ENCODE data around the gene SLC16A5.
"Not testable (repeated sequence)": the region's sequence is repeated elsewhere in the genome, so short reads cannot be mapped to it uniquely, and the experiment has no call there.

Gene SLC16A5

DNA sequence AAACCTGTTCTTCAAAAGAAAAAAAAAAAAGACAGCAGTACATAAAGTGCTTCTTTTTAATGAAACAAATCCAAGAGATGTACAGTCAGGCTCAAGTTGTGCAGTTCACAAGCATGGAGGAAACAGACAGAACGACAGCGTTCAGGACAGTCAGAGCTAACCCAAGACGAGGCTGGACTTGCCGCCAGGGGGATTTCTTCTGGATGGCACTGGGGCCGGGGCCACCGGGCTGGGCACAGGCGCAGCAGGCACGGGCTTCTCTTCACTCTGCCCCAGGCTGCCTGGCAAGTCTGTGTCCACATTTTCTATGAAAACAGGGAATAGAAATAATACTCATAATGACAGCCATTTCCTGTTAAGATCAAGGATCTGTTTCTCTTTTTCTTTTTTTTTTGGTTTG is 48.2 kb downstream of the SLC16A5 start:
- DNase-seq = no peak

DNA sequence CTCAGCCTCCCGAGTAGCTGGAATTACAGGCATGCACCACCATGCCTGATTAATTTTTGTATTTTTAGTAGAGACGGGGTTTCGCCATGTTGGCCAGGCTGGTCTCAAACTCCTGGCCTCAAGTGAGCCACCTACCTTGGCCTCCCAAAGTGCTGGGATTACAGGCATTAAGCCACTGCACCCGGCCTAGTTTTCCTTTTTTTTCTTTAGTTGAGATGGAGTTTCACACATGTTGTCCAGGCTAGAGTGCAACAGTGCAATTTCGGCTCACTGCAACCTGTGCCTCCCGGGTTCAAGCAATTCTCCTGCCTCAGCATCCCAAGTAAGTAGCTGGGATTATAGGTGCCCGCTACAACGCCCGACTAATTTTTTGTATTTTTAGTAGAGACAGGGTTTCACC is 50.0 kb downstream of the SLC16A5 start:
- not testable (repeated sequence) for DNase-seq

DNA sequence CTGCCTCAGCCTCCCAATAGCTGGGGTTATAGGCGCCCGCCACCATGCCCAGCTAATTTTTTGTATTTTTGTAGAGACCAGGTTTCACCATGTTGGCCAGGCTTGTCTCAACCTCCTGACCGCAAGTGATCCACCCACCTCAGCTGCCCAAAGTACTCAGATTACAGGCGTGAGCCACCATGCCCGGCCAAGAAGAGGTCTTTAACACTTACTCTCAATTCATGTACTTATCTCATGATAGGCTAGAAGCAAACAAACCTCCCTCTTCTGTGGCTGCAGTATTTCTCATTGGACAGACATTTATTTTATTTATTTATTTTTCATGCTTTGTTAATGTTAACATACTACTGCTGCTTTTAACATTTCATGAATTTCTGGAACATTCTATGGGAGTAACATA is 50.8 kb downstream of the SLC16A5 start:
- DNase-seq = no peak

DNA sequence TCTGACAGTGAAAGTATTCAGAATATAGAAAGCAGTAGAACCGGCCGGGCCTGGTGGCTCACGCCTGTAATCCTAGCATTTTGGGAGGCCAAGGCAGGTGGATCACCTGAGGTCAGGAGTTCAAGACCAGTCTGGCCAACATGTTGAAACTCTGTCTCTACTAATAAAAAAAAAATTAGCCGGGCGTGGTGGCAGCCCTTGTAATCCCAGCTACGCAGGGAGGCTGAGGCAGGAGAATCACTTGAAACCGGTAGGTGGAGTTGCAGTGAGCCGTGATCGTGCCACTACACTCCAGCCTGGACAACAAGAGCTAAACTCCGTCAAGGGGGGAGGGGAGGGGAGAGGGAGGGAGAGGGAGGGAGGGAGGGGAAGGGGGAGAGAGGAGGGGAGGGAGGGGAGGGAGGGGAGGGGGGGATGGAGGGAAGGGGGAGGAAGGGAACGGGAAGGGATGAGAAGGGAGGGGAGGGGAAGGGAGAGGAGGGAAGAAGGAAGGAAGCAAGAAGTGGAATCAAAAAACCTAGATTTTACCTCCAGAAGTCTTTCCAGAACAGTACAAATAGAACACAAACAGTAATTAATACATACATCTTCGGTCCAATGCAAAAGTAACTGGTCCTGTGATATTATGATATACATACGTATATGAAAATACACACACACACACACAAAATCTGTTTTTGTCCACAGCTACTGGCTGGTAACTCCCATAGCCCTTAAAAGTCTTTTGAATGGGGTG is 54.6 kb downstream of the SLC16A5 start:
- DNase-seq = no peak

DNA sequence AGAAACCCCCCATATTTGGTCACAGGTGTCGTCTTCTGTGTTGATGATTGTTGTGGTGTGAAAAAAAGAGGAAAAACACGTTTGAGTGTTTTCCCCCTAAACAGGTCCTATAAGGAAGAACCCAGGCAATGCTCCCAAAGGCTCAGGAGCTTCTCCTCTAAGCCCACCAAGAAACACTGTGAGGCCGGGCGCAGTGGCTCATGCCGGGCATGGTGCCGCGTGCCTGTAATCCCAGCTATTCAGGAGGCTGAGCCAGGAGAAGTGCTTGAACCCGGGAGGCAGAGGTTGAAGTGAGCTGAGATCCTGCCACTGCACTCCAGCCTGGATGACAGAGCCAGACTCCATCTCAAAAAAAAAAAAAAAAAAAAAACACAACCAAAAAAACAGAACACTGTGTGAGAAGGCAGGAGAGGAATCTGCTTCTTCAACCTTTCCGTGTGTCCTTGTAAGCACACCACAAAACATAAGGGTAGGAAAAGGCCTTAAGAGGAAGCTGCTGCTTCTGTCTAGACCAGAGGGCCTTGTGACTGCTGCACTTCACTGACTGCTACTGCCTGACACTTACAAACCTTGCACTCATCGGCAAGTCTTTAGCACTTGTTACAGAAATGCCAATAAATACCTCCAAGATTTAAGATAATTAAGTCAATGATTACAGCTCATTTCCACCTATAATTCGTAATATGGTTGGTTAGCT is 57.2 kb downstream of the SLC16A5 start:
- DNase-seq = no peak

DNA sequence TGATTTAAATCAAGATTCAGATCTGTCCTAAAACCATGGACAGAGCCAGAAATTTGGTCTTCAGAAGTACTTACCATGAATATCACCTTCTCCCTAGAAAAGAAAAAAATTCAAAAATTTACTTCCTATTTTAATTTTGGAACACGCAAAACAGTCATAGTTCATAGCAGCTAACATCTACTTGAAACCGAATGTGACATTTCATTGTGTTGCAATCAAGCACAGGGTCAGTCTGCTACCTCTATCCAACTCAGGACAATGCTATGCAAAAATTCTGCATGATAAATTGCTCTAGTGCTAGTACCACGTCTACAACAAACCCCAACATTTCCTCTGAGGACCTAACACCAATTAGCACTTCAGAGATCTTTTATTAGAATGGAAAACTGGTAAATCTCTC is 58.8 kb downstream of the SLC16A5 start:
- no peak for DNase-seq

DNA sequence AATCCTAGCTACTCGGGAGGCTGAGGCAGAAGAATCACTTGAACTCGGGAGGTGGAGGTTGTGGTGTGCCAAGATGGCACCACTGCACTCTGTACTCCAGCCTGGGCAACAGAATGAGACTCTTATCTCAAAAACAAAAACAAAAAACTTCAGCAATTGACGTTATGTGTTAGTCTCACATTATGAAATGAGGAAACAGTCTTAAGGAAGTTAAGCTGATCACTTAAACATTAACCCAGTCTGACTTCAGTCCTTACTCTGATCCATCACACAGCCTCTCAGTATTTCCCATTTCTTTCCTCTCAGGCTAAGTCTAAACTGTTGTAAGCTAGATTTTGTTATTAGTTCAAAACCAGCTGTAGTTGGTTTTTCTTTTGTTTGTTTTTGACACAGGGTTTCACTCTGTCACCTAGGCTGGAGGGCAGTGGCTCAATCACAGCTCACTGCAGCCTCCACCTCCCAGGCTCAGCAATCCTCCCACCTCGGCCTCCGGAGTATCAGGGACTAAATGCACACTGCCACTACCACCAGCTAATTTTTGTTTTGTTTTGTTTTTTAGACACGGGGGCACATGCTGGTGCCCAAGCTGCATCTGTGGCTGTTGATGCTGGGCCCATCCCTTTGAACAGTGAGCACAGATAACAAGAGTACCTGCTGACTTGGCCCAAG is 60.3 kb downstream of the SLC16A5 start:
- no peak for DNase-seq

DNA sequence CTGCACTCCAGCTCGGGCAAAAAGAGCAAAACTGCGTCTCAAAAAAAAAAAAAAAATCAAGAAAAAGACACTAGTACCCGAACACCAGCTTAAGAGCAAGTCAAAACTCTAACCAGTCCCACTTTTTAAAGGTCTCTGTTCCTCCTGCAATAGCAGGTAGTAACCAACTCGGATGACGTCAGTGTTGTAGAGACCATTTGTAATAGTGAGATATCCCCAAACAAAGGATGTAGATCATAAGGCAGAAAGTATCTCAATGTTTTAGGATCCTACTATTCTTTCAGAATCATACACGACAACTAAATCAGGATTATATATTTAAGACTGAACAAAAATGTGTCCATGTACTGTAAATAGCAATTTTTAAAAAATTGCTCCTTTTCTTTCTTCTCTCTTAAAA is 64.2 kb downstream of the SLC16A5 start:
- no peak for DNase-seq

DNA sequence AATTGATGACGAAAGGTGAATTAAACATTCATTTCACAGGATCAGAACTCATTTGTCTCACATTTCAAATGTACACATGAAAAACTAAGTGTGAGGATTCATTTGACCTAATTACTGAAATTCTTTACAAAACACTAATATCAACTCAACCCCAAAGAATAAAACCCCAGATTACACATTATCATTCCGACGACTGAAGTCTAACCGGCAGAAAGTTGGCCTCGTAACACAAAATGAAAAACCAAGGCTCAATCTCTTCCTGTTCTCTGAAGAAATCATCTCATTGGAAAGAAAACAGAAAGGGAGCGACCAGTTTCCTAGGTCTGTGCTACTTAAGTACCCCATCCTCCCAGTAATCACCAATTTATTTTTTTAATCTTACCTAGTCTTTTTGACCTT is 64.8 kb downstream of the SLC16A5 start:
- DNase-seq = no peak

DNA sequence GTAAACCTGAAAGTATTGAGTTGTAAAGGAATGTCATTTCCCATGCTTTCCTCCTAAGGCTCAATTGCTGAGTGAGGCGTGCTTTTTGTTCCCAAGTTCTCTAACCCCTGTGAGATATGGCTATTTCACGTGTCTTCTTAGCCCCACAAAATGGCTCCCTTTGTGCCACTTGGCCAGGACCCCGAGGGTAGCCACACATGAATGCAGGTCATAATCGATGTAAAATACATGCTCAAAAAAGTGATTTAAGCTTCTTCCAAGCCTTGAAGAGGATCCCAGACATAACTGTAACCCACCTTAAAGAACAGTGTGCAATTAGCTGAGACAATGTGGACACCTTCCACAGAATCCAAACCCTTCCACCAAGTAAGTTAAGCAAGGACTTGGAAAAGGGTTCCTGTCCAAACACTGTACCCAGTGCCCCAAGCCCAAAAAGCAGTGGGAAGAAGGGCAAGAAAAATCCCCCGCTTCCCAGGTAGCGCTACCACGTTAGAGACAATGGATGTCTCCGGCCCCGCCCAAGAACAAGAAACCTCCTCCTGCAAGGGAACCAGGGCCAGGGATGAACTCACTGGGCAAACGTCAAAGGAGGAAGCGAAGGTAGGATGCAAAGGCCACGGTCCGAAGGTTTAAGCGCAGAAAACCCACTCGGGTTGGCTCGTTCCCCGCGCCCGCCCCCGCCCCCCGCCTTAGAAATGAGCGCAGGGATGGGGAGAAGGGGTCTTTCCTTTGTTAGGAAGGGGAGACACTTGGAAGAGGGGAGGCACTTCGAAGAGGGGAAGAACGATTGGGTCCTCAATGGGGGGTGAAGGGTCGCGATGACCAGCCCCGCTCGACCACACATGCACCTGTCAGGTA is 65.4 kb downstream of the SLC16A5 start:
- peak; percentile 11 for DNase-seq

DNA sequence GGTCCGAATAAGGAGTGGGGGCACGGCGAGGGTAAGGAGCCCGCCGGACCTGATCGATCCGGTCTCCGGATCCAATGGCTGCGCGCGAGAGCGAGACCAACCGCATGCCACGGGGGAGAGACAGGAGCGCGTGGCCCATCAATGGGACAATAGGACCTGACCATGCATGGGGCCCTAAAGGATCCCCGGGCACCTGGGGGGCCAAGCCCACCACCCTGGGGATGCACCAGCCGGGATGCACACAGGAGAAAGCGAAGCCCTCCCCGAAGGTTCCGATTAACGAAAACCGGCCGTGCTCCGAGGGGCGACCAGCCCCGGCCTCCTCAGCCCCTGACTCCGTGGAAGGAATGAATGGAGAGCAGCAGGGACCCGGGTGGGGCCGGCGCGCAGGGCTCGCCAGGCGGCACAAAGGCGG is 66.0 kb downstream of the SLC16A5 start:
- DNase-seq = peak; percentile 22

DNA sequence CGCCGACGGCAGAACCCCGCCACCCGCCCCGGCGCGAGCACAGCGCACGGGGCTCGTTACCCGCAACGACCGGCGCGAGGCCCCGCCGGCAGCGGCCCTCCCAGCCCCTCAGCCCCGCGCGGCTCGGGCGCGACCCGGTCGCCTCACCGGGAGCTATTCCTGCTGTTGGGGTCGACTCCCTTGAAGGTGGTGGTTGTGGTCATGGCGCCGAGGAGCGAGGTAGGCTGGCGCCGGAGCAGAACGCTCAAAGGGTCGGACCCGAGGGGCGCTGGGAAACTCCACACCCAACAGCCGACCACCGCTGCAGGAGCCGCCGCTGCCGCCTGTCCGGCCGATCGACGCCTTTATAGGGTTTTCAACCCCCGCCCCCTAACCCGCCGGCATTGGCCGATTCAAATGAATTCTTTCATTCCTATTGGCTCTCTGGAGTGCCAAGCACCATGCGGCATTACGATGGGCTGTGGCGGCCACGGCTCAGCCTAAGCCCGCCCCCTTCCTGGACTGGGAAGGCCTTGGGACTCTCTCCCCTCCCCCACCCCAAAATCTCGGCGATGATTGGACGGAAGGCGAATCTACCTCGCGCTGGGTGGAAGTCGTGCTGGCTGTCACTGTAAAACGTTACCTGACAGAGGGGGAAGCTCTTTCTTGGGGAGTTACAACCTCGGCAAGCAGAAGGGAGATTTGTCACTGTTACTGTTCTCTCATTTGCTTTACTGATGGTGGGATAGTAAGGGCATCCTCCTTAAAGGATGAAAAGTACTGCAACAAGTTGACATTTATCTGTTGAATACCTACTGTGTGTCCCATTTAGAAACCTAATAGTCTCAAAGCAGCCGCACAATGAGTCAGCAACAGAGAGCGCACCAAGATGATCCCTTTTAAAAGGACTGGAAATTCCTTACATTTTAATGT is 66.7 kb downstream of the SLC16A5 start, which contains the start of gene JPT1:
Gene JPT1, minus strand, starts transcription at position 318 of the 912 bp plus-strand sequence. Its CDS starts 115 bp downstream, at position 203.
- peak; percentile 95 for DNase-seq

DNA sequence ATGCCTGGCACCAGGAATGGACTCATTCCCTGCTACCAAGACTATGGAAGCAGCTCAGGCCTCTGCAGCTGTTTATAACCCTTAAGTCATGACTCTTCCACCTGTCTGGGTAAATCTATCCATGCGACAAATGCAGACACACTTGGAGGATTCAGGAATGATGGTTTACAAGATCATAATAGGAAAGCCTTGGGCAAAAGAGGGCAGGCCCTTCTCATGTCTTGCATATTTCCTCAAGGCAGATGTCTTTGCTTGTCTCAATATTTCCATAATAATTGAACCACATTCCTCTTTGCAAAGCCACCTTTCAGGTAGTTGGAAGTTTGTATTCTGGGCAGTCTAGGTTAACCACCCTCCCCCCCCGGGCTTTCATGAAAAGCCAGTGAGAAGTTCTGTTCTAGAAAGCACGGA is 67.4 kb downstream of the SLC16A5 start:
- DNase-seq = no peak
